GM18907 (cell line): ENCODE measurements around the gene TMEM273.

Experiments
- ATAC-seq: cut with Tn5 transposase; IDR thresholded peaks from one replicate; pipeline ENCODE4 v1.9.1; 2021; ENCODE audit warnings: mild to moderate bottlenecking, moderate library complexity; ENCODE audit not compliant: unreplicated experiment

Gene TMEM273

GRCh38 chr10:49187950-49188761 is at the start of gene TMEM273:
TSS of gene TMEM273 (minus strand) at chr10:49188391. CDS start at chr10:49188336, 55 bp downstream.
- peak; percentile 79 for ATAC-seq

GRCh38 chr10:49237985-49238384 is 49.8 kb upstream of the TMEM273 start:
- no peak for ATAC-seq

- ATAC-seq, result no peak
These were observed 47.2 kb upstream of the TMEM273 start for GRCh38 chr10:49235392-49235791.

- ATAC-seq, result no peak
These were observed 43.1 kb upstream of the TMEM273 start for GRCh38 chr10:49231086-49231820.

- no peak for ATAC-seq
These were observed 41.8 kb upstream of the TMEM273 start for GRCh38 chr10:49230004-49230403.

GRCh38 chr10:49228677-49229076 is 40.5 kb upstream of the TMEM273 start:
- ATAC-seq, result no peak

- no peak for ATAC-seq
These were observed 39.2 kb upstream of the TMEM273 start for GRCh38 chr10:49227406-49227805.

- ATAC-seq, result no peak
These were observed 38.4 kb upstream of the TMEM273 start for GRCh38 chr10:49226594-49226993.

- no peak for ATAC-seq
These were observed 37.2 kb upstream of the TMEM273 start for GRCh38 chr10:49225218-49225876.

GRCh38 chr10:49223205-49223604 is 35.0 kb upstream of the TMEM273 start:
- ATAC-seq, result no peak

- ATAC-seq, result no peak
These were observed 34.0 kb upstream of the TMEM273 start for GRCh38 chr10:49222170-49222569.

GRCh38 chr10:49220679-49221078 is 32.5 kb upstream of the TMEM273 start:
- no peak for ATAC-seq

- ATAC-seq, result no peak
These were observed 31.8 kb upstream of the TMEM273 start for GRCh38 chr10:49220031-49220430.

- no peak for ATAC-seq
These were observed 31.1 kb upstream of the TMEM273 start for GRCh38 chr10:49219248-49219647.

GRCh38 chr10:49218480-49218879 is 30.3 kb upstream of the TMEM273 start:
- no peak for ATAC-seq

- no peak for ATAC-seq
These were observed 29.5 kb upstream of the TMEM273 start for GRCh38 chr10:49217645-49218044.

- no peak for ATAC-seq
These were observed 25.0 kb upstream of the TMEM273 start for GRCh38 chr10:49213211-49213610.

- ATAC-seq, result no peak
These were observed 24.6 kb upstream of the TMEM273 start for GRCh38 chr10:49212783-49213182.

GRCh38 chr10:49212076-49212475 is 23.9 kb upstream of the TMEM273 start:
- no peak for ATAC-seq

GRCh38 chr10:49208996-49209395 is 20.8 kb upstream of the TMEM273 start:
- ATAC-seq, result no peak

- no peak for ATAC-seq
These were observed 19.8 kb upstream of the TMEM273 start for GRCh38 chr10:49207936-49208487.
